GM21526 (cell line): Measurements from ENCODE around the gene MED6.

Source experiments
- ATAC-seq: cut with Tn5 transposase; IDR thresholded peaks from one replicate; pipeline ENCODE4 v1.9.1; 2021; ENCODE audit warnings: moderate library complexity; ENCODE audit not compliant: unreplicated experiment, low FRiP score

MED6 gene

GRCh38 chr14:70600382-70601157, at the start of gene MED6:
Gene MED6 (minus strand): TSS chr14:70600655. CDS start chr14:70600637, 18 bp downstream.
- ATAC-seq, result peak; percentile 75

GRCh38 chr14:70649803-70650202, 49.3 kb upstream of the MED6 start:
- no peak for ATAC-seq

GRCh38 chr14:70648346-70648745, 47.9 kb upstream of the MED6 start:
- no peak for ATAC-seq

- no peak for ATAC-seq
Measured at GRCh38 chr14:70646705-70647104, 46.2 kb upstream of the MED6 start.

- no peak for ATAC-seq
Measured at GRCh38 chr14:70645892-70646291, 45.4 kb upstream of the MED6 start.

- ATAC-seq, result no peak
Measured at GRCh38 chr14:70643967-70644366, 43.5 kb upstream of the MED6 start.

- peak; percentile 38 for ATAC-seq
Measured at GRCh38 chr14:70642303-70643235, 42.1 kb upstream of the MED6 start.

GRCh38 chr14:70641548-70642302, 41.3 kb upstream of the MED6 start, which contains the start of gene TTC9:
Gene TTC9 (plus strand): TSS chr14:70641916. CDS start chr14:70642130, 214 bp downstream.
- ATAC-seq, result peak; percentile 29

GRCh38 chr14:70640938-70641547, 40.6 kb upstream of the MED6 start:
- ATAC-seq, result peak; percentile 46

- ATAC-seq, result no peak
Measured at GRCh38 chr14:70638416-70638815, 38.0 kb upstream of the MED6 start.

GRCh38 chr14:70635971-70636595, 35.6 kb upstream of the MED6 start:
- ATAC-seq, result no peak

GRCh38 chr14:70631948-70632347, 31.5 kb upstream of the MED6 start:
- ATAC-seq, result no peak

- no peak for ATAC-seq
Measured at GRCh38 chr14:70624972-70625371, 24.5 kb upstream of the MED6 start.

- ATAC-seq, result no peak
Measured at GRCh38 chr14:70622111-70622712, 21.8 kb upstream of the MED6 start.

- ATAC-seq, result no peak
Measured at GRCh38 chr14:70619708-70620107, 19.3 kb upstream of the MED6 start.

GRCh38 chr14:70618314-70618713, 17.9 kb upstream of the MED6 start:
- ATAC-seq, result no peak

GRCh38 chr14:70616646-70617045, 16.2 kb upstream of the MED6 start:
- no peak for ATAC-seq

GRCh38 chr14:70611216-70611615, 10.8 kb upstream of the MED6 start:
- ATAC-seq, result no peak

GRCh38 chr14:70602254-70602653, 1.8 kb upstream of the MED6 start:
- no peak for ATAC-seq
